ENCODE measurements around the gene GNAT3. TPM values are rescaled to one million over a fixed set of nuclear protein-coding genes. Genes with fewer than 3 reads are reported as not detected.
A peak's percentile ranks its signal among the peaks of the same experiment; 100 is the strongest.

GNAT3 gene
- total RNA-seq, 1 donor from 2014 or later = not detected

DNA sequence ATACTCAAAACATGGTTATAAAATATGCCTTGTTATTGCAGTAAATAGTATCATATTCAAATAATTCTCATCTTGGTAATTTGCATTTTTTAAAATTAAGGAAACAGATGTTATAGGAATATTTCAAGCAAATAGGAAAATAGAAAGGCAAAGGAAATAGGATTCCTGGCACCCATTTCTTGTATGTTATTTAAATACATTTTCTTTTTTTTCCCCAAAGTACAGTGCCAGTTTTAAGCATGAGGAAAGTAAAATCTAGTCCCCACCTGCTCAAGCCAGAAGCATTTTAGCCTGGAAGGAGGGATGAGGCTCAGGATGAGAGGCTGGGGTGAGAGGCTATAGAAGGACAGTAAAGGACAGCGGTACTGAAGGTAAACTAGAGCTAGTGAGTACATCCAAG is 38.1 kb downstream of the GNAT3 start:
- intact Hi-C loops (cut with DNase I) = no loop called here
- no peak for DNase-seq (ENCODE audit: missing footprints)
- ATAC-seq = no peak

DNA sequence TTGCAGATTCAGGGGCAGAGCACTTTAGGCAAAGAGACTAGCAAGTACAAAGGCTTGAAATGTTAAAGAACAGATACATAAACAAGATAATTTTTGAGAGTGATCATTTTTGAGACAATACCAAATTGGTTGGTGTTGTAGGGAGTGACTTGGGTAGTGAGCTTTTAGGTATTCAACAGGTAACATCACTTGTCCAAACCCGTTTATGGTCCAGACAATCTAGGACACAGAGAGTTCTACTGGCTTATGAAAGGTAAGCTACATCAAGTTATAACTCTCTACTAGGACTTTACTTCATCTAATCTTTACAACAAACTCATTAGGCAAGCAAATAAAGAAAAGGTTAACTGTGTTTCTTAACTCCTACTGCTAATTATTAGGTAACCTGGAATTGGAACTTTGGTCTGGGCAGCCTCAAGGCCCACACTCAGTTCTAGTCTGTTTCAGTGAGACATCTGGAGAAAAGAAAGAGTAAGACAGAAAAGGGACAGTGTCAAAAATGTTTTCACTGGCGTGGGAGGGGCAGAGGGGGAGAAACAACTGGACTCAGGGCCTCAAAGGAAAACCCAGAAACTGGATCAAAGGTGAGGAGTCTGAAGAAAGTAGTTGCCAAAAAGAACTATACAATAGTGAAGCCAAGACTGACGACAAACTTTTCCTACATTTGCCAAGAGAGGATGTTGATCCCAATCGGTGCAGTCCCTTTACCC is 39.2 kb downstream of the GNAT3 start:
- intact Hi-C loops (cut with DNase I) = no loop called here
- DNase-seq (ENCODE audit: missing footprints) = no peak
- ATAC-seq = peak; percentile 44

DNA sequence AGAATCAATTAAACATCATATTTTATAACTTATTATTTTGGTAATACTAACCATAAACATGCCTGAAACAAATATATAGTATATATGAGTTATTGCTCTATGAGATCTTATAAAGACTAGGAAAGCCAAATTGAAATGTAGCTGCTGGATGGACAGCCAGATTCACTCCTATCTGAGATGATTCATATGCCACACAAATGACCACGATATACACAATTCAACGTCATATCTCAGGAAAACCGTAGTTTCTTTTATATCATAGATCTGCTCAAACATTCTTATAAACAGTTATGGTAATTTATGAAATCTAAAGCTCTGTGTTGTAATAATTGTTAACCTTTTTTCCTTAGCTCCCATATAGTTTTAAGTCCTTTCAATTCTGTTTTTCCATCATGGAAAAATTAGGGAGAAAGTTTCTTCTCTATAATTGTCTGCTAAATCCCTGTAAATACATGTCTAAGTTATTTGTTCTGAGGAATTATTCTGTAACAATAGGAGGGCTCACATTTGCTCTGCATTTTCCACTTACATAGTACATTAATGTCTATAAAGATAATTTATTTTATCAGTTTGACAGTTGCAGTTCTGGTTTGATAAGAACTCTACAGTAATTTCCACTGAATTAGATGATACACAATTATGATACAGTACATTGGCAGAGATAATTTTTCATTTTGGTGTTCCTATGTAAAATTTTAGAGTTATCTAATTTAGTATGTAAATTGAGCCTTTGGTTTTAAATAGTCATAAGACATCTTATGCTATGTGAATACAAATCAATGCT is 42.7 kb downstream of the GNAT3 start:
- no peak for DNase-seq (ENCODE audit: missing footprints)
- ATAC-seq = no peak
- intact Hi-C loops (cut with DNase I) = loop anchor here (5.0 kb wide), 2 partner anchors 113 to 138 kb away; no protein-coding TSS in a partner anchor

DNA sequence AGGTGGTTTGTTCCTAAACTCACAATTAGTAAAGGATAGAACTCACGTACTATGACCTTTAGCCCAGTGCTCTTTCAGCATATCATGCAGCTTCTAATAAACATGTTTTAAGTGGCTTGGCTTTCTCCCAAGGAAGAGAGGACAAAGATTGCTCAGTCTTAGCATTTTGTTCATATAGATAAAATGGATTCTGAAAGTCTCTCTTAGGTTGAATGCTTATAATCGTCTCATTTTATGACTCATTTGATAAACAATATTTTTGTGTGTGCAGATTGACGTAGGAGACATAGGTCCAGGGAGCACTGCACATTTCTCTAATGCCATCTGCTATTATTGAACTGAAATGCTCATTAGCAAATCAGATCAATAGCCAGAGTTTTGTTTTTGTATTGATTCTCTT is 44.8 kb downstream of the GNAT3 start:
- peak; percentile 80 for ATAC-seq
- intact Hi-C loops (cut with DNase I) = loop anchor here (5.0 kb wide), 2 partner anchors 115 to 140 kb away; no protein-coding TSS in a partner anchor
- no peak for DNase-seq (ENCODE audit: missing footprints)

DNA sequence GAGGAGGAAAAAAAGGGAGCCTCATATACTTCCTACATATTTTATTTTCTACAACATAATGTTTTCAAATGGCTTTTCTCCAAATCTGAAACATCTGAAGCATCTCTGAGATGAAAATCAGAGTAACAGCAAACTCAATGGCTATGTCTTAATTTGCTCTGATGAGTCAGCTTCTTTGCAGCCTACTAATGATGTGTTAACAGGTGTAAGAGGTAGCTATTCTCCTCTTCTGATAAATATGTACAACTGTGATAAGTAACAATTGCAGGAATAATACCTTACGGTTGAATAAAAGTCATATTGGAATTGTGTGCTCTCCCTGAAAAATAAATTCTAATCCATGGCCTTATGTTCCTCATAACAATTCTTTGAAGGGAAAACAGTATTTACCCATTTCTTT is 45.2 kb downstream of the GNAT3 start:
- DNase-seq (ENCODE audit: missing footprints) = no peak
- intact Hi-C loops (cut with DNase I) = loop anchor here (5.0 kb wide), 2 partner anchors 116 to 141 kb away; no protein-coding TSS in a partner anchor
- peak; percentile 83 for ATAC-seq

DNA sequence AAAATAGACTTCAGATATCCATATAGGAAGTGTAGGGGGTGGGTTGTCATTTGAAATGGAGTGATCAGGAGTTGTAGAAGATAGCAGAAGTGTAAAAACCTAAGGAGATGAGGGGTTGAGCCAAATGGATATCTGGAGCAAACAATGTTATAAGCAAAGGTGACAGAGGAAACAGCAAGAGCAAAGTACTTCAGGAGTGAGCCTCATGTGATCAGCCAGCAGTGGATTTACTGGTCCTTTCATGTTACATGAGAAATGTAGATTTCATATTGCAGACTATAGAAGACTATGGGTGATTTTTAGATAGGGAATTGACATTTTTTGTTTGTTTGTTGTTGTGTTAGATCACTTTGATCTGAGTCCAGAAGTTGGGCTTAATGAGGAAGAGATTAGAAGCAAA is 47.7 kb downstream of the GNAT3 start:
- ATAC-seq (no peak), DNase-seq (ENCODE audit: missing footprints) (no peak)
- intact Hi-C loops (cut with DNase I) = no loop called here

DNA sequence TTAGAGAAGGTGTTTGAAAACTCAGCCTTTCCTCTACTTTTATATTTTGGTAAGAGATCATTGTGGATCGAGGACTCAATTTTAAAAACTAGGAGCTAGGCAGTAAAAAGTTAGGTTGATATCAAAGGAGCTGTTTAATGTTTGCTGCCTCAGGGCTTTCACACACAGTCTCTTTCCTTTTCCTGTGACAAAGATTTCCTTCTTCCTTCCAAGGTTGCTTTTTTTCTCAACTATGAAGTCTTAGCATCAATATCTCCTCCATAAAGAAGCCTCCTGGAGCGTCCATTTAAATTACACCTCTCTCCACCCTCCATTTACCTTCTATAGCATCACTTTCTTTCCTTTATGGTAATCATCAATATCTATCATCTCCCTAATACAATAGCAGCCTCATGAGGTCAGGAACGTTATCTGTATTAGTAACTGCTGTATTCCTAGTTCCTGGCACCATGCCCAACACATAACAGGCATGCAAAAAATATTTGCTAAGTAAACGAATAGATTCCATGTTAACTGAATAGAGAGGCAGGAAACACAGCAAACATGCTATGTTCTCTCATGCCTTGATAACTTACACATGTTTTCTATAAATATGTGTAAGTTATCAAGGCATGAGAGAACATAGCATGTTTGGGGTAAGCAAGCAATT is 48.5 kb downstream of the GNAT3 start:
- no peak for DNase-seq (ENCODE audit: missing footprints)
- intact Hi-C loops (cut with DNase I) = no loop called here
- ATAC-seq = no peak

DNA sequence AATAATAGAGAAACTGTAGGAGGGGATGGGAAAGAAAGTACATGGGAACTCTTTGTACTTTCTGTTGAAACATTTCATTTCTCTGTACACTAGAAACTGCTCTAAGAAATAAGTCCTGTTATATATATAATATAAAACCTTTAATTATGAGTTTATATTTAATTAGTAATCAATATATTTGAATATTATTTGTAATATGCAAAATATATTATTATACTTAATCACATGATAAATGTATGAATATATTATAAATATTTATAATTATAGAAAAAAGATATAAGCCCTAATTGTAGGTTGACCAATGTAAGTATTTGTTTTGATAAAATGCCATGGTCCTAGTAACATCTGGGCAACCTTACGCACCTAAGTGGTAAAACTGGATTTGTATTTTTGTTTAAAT is 51.0 kb downstream of the GNAT3 start:
- no peak for ATAC-seq
- DNase-seq (ENCODE audit: missing footprints) = no peak
- intact Hi-C loops (cut with DNase I) = no loop called here

DNA sequence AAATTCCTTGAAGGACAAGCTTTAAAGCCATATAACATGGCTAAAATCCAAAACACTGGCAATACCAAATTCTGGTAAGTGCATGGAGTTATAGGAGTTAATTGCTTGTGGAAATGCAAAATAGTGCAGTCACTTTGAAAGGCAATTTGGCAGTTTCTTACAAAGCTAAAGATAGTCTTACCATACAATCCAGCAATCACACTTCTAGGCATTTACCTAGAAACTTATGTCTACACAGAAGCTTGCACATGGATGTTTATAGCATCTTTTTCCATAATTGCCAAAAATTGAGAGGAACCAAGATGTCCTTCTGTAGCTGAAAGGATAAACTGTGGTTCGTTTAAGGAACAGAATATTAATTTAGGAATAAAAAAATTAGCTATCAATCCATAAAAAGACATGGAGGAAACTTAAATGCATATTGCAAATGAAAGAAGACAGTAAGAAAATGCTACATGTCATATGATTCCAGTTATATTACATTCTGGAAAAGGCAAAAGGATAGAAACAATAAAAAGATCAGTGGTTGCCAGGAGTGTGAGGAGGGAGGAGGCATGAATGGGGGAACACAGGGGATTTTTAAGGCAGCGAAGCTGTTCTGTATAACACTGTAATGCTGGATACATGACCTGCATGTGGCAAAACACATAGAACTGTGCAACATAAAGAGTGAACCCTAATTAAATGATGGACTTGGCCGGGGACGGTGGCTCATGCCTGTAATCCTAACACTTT is 51.9 kb downstream of the GNAT3 start:
- DNase-seq (ENCODE audit: missing footprints) = no peak
- ATAC-seq = no peak
- intact Hi-C loops (cut with DNase I) = no loop called here

DNA sequence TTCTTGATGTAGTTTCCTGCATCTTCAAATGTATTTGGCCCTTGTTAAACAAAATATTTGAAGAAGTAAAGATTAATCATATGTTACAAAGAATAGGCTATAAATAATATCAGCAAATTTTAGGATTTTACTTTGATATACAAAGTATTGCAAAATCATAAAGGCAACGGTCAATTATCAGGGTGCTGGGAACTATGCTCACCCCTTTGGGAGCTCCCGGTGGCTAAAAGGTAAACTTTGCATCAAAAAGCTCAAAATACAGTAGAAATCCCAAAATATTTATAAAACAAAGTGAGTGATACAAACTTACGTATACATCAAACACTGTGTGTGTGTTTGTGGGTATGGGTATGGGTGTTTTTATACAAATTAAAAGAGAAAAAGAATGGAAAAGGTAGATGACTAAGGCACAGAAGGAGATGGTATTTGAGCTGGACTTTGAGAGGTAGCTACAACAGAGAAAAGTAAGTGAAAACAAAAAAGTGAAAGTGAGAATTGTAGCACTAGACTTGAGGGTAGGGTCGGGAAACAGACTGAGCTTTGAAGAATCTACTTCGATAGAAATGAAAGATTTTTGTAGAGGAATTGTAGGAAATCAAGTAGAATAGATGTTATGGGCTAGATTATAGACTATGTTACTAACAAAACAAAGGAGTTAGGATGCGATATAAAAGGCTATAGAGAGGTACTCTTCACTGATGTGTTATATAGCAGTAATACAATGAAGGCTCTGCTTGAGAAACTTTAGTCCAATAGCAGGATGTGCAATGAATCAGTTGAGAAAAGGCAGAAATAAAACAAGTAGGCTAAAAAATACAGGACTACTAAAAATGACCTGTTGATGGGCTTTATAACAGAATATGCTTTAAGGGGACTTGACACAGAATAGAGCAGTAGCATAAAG is 52.8 kb downstream of the GNAT3 start:
- intact Hi-C loops (cut with DNase I) = no loop called here
- ATAC-seq (no peak), DNase-seq (ENCODE audit: missing footprints) (no peak)

DNA sequence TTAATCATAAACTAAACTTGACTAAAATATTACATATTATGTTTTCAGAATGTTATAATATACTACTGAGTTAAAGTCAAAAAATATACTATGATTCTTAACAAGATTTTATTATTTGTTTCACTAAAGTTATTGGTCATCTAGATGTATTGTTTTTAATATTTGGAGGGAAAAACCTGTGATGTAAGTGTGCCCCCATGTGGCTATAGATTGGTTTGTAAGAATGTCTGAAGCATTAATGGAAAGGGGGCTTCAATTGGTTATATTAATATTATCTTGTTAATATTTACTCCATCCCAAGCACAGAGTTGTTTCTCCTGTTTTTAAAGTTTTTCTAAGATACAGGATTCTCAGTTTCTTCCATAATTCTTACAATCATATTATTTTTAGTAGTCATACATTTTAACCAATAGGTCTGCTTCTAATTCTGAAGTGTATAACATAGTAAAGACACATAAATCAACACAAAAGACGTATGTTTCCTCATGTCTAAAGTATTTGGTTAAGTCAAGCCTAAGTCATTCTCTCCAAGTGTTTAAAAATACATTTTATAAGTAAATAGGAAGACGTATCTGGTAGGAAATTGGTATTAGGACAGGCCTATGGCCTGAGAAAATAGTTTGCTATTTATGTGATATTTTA is 58.0 kb downstream of the GNAT3 start:
- ATAC-seq = no peak
- no peak for DNase-seq (ENCODE audit: missing footprints)
- intact Hi-C loops (cut with DNase I) = loop anchor here (2.0 kb wide), 1 partner anchor 25 kb away; no protein-coding TSS in a partner anchor

DNA sequence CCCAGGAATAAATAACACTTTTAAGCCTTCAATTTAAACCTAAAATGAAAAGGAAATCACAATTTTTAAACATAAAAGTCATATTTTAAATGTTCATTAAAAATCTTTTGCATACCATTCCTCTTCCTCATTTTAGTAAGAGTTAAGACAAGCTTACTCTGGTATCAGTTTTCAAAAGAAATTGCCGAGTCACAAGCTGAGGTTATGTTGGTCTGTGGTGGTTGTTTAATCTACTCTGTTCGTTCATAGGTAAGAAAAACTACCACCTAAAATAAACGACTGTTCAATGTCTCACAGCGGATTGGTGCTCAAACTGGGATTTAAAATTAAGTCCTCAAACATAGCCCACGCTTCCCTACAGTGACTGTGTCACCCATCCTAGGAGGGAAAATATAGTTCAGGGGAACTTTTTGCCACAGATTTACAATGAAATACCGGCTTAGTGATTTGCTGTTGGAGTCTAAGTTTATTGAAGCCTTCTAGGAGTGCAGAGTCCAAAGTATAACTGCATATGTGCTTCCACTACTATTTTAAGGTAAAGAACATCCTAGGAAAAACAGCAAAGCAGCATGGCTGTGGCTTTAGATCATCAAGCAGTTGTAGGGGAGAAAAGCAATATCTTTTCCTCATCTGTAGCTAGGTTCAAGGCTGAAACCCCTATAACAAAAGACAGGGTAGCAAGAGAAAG is 61.1 kb downstream of the GNAT3 start:
- DNase-seq (ENCODE audit: missing footprints) (no peak), ATAC-seq (no peak)
- intact Hi-C loops (cut with DNase I) = no loop called here

DNA sequence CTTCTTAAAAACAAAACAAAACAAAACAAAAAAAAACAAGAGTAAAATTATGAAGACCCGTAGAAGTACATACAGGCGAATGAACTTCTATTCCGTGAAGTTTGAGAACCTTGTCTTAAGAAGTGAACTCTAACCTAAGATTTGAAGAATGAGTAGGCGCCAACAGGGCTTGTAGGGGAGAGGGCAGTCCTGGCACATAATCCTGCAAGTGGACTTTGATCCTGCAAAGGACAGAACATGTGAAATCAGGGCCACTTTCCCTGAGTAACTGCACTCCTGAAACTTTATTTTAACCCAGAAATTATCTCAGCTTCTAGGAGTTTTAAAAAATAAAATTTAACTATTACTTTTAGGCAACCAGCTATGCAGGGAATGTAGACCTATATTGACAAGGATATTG is 62.0 kb downstream of the GNAT3 start:
- ATAC-seq (no peak), DNase-seq (ENCODE audit: missing footprints) (no peak)
- intact Hi-C loops (cut with DNase I) = no loop called here

DNA sequence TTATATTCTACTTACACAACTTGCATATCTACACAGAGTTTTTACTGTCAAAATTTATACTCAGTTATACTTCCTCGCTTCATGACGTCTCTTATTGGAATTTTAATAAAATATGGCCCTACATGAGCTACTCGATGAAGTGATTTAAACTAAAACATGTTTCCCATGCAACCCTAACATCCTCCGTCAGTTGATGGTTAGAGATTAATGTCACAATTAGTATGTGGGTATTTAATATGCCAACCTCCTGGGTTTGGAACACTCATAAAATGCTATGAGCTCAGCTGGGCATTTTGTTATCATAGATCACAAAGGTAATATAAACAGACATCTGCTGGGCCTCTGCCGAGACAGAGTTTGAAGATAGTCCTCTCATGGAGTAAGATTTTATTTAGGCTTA is 66.5 kb downstream of the GNAT3 start:
- DNase-seq (ENCODE audit: missing footprints) (no peak), ATAC-seq (no peak)
- intact Hi-C loops (cut with DNase I) = no loop called here

DNA sequence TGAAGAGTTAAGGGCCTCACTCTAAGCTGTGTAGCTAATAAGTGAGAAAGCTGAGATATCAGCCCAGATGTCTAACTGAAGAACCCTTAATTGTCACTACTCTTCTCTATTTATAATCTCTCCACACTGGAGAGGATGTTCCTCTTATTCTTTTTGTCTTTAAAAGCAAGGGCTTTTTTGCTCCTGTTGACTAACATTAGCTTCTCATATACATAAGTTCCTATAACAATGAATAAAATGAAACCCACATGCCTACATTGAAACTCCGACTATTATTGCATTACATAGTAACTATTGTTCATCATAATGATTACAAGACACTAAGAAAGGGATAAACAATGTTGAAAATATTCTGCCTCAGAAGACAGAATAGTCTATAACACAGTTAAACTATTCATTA is 67.1 kb downstream of the GNAT3 start:
- DNase-seq (ENCODE audit: missing footprints) (no peak), ATAC-seq (no peak)
- intact Hi-C loops (cut with DNase I) = no loop called here

DNA sequence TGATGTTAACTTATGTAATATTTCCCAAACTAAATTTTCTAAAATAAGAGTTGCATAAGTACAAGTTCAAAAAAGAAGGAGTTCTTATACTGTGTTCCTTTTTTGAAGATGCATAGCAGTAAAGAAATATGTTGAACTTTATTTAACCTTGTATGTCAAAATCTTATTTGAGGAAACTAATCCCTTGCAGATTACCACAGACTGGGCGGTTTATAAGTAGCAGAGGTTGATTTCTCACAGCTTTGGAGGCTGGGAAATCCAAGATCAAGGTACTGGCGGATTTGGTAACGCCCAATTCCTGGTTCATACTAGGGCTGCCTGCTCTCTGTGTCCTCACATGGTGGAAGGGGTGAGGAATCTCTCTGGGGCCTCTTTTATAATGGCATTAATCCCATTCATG is 68.5 kb downstream of the GNAT3 start:
- intact Hi-C loops (cut with DNase I) = no loop called here
- ATAC-seq = no peak
- no peak for DNase-seq (ENCODE audit: missing footprints)

DNA sequence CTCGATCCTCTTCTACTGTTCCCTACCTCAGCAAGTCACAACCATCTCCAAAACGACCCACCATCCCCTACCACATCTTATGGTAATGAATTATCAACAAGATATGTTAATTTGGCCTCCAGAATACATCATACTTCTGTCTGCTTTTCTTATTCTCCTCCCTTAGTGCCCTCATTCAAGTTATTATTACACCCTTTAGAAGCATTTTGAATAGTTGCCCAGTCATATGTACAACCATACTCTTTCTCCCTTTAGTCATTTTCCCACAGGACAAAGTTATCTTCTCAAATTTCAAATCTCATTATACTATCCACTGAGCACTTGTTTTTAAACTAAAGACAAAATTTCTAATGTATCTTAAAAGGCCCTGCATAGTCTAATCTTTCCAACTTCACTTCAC is 71.0 kb downstream of the GNAT3 start:
- intact Hi-C loops (cut with DNase I) = no loop called here
- DNase-seq (ENCODE audit: missing footprints) (no peak), ATAC-seq (no peak)

Data from Right ventricle myocardium inferior (tissue), 1 donor.